Cerebellar nuclear complex (tissue), 1 donor: ENCODE measurements around the gene R3HCC1L.
"Not testable (repeated sequence)": the region's sequence is repeated elsewhere in the genome, so short reads cannot be mapped to it uniquely, and the experiment has no call there.

Experiments
- DNase-seq, 2 experiments: peaks; one replicate each; lab custom pipeline; 2025; lab: John Stamatoyannopoulos, UW

R3HCC1L gene

GRCh38 chr10:98131619-98132018 is 2.8 kb upstream of the R3HCC1L start:
- no peak for DNase-seq

DNA sequence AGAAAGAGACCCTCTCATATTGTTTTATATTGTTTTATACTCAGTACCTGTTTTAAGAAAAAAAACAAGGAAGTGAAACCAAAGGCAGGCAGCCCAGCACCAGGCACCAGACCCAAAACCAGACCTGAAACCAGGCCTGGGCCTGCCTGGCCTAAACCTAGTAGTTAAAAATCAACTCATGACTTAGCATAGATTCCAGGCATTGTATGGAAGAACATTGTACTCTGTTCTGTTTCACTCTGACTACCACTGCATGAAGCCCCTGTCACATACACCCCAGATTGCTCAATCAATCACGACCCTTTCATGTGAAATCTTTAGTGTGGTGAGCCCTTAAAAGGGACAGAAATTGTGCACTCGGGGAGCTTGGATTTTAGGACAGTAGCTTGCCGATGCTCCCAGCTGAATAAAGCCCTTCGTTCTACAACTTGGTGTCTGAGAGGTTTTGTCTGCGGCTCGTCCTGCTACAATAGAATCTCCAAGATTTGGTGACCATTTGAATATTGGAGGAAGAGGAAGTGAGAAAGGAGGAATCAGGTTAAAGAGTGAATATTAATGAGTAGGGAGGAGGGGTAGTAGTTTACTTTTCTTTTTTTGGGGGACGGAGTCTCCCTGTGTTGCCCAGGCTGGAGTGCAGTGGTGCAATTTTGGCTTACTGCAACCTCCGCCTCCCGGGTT is 1.2 kb upstream of the R3HCC1L start:
- not testable (repeated sequence) for DNase-seq

DNA sequence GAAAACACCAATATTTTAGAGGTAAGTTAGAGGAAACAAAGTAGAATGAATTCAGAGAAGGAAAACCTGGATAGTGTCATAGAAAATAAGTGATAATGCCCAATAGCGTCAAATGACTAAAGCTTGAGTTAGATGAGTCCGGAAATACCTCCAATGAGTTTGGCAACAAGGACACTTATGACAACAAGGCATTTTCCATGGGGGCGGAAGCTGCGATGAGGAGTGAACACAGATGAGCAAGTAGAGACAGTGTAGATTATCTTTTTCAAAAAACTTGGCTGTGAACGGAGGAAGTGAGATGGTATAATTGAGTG is 383 bp upstream of the R3HCC1L start:
- no peak for DNase-seq

- DNase-seq, result no peak
Measured at GRCh38 chr10:98135222-98135899, 904 bp downstream of the R3HCC1L start.

GRCh38 chr10:98136775-98137174 is 2.3 kb downstream of the R3HCC1L start:
- not testable (repeated sequence) for DNase-seq

- DNase-seq, result no peak
Measured at GRCh38 chr10:98138031-98138430, 3.6 kb downstream of the R3HCC1L start.

DNA sequence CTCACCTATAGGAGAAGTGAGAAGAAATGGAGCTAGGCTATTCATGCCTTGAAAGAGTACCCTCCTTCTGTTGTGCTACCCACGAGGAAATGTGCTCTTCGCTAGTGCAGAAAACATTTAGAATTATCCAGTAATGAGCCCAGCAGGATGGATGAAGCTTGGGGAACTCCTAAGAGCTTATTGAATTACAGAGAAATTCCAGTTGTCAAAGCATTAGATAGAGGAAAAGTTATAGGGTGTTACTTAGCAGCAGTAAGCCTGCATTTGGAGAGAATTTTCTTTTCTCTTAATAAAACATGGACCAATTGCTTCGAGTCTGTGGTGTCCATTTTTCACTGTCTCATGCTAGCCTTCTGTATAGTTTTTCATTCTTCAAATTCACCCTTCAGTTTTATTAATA is 5.0 kb downstream of the R3HCC1L start:
- DNase-seq, result no peak

GRCh38 chr10:98141484-98142073 is 7.1 kb downstream of the R3HCC1L start:
- no peak for DNase-seq

DNA sequence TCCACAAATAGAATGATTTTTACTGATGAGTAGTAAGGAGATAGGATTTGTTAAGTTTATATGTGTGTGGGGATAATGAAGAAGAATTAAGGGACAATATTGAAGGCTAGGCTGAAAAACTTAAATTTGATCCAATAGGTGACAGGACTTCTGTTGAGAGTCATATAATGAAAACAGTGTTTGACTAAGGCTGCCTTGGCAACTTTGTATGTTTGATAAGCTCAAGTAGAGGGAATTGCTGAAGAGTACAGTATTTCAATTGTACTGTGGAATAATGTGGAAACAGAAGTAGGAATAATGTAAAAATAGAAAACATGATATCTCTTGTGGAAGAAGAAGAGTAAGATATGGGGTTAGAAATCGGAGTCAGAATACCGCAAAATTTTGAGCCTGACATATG is 10.5 kb downstream of the R3HCC1L start:
- DNase-seq, result no peak

GRCh38 chr10:98149858-98150257 is 15.4 kb downstream of the R3HCC1L start:
- no peak for DNase-seq

DNA sequence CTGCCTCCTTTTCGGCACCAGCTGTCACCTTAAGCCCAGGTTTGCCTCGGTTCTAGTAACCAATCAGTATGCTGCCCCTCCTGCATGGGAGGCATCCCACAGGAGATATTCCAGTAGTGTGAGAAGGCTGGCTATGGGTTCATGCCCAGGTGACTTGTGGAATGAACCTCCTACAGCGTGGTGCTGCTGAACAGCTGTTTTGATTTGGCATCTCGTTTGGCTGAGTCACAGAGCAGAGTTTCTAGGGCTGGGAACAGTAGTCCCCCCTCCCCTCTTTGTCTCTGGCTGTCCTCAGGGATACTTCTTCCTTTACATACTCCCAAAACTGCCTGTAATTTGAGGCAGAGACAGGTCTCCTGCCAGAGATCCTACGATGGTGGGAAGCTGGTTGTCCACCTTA is 16.1 kb downstream of the R3HCC1L start:
- DNase-seq, result no peak

GRCh38 chr10:98152778-98153177 is 18.3 kb downstream of the R3HCC1L start:
- not testable (repeated sequence) for DNase-seq

- not testable (repeated sequence) for DNase-seq
Measured at GRCh38 chr10:98153213-98153958, 18.9 kb downstream of the R3HCC1L start.

DNA sequence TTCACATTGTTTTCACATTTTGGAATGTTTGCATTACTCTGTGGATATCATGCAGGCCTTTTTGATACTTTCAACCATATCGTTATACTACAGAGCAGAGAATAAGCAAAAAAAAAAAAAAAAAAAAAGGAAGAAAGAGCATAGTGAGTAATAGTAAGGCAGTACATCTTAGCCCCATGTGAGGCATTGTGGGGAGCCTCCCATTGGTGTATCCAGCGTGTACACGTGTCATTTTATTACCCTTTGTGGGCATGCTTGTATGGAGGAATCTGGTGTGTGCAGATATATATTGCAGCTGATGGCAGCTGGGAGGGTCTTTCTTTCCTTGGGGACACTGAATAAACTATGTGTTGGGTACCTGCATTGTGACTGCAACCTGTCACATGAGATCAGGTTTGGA is 19.6 kb downstream of the R3HCC1L start:
- no peak for DNase-seq

- no peak for DNase-seq
Measured at GRCh38 chr10:98158576-98158975, 24.1 kb downstream of the R3HCC1L start.

DNA sequence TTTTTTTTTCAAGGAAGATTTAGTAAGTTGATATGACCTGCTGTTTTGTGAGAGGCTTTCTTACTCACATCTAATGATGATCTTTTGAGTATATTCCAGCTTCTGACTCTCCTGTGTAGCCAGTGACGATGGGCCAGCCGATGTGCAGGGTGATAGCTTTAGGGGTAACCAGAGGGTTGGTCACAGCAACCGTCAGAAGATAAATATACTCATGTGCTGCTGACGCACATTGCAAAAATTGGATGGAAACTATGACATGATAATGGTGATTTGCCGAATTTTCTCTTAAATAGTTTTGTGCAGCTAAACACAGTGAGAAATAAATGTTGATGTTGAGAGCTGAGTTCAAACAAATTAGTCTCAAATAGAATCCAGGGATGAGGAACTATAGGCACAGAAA is 29.5 kb downstream of the R3HCC1L start:
- DNase-seq, result no peak

GRCh38 chr10:98167191-98167590 is 32.7 kb downstream of the R3HCC1L start:
- DNase-seq, result no peak

- DNase-seq, result no peak
Measured at GRCh38 chr10:98168147-98168546, 33.7 kb downstream of the R3HCC1L start.

GRCh38 chr10:98168766-98169165 is 34.3 kb downstream of the R3HCC1L start:
- DNase-seq, result no peak

GRCh38 chr10:98169379-98169778 is 34.9 kb downstream of the R3HCC1L start:
- DNase-seq, result no peak

- DNase-seq, result peak in 1 of 2 experiments; percentile 18
Measured at GRCh38 chr10:98170249-98171117, 36.0 kb downstream of the R3HCC1L start.

DNA sequence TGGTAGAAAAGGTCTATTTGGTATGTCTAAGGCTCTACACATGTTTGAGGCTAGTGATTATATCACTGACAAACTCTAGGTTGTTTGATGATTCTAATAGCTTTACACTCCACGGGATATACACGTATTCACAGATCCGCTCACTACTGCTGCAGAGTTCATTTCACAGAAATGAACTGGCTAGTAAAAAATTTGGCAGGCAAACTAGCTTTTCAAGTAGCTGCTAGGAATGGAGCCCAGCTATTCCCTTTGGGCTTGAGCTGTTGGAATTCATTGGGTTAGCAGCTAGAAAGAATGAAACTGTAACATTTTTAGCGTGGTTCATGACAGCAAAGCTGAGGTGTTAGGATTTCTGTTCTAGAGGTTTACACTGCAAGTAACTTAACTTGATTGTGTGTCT is 37.6 kb downstream of the R3HCC1L start:
- DNase-seq, result no peak
